Lung (tissue), 12 donors: ENCODE data around the gene ECSCR. TPM values are rescaled to one million over a fixed set of nuclear protein-coding genes. Genes with fewer than 3 reads are reported as not detected.

Source experiments
- ATAC-seq: fragments of 200-7000 bp; cut with Tn5 transposase; one replicate; pipeline ENCODE4 v1.9.1; 2020; ENCODE audit warnings: moderate number of reproducible peaks; ENCODE audit not compliant: insufficient read depth, low FRiP score
- DNase-seq, 3 donors: peaks; one replicate each; pipeline ENCODE4 v3.0.0-alpha.2; 2013 to 2017
- H3K27ac ChIP-seq, 2 donors: one replicate each; pipeline ENCODE4 v1.5.1; 2013; ENCODE audit warnings: mild to moderate bottlenecking in 2 of 2, moderate library complexity in 2 of 2, control low read depth in 1 of 2, inconsistent platforms in 1 of 2, low read depth in 1 of 2, low read length in 1 of 2
- H3K27me3 ChIP-seq, 3 donors: one replicate each; pipeline ENCODE4 v1.5.1; 2013; ENCODE audit warnings: low read length in 2 of 3; ENCODE audit not compliant: control insufficient read depth in 3 of 3, insufficient read depth in 3 of 3
- H3K36me3 ChIP-seq, 4 donors: one replicate each; pipeline ENCODE4 v1.5.1; 2013; ENCODE audit warnings: low read length in 4 of 4, mild to moderate bottlenecking in 1 of 4, moderate library complexity in 1 of 4; ENCODE audit not compliant: control insufficient read depth in 4 of 4, insufficient read depth in 4 of 4
- H3K4me1 ChIP-seq, 5 donors: one replicate each; pipeline ENCODE4 v1.5.1; 2013; ENCODE audit warnings: low read length in 5 of 5, mild to moderate bottlenecking in 2 of 5, moderate library complexity in 1 of 5; ENCODE audit not compliant: control insufficient read depth in 5 of 5, insufficient read depth in 5 of 5
- H3K4me3 ChIP-seq: one replicate; pipeline ENCODE4 v1.5.1; 2013; ENCODE audit warnings: mild to moderate bottlenecking, control low read depth, moderate library complexity
- H3K9ac ChIP-seq, 2 donors: one replicate each; pipeline ENCODE4 v1.5.1; 2013; ENCODE audit warnings: low read length in 2 of 2, control low read depth in 1 of 2; ENCODE audit not compliant: insufficient read depth in 1 of 2
- H3K9me3 ChIP-seq, 4 donors: one replicate each; pipeline ENCODE4 v1.5.1; 2013; ENCODE audit warnings: low read length in 3 of 4, mild to moderate bottlenecking in 1 of 4, moderate library complexity in 1 of 4; ENCODE audit not compliant: control insufficient read depth in 4 of 4, insufficient read depth in 3 of 4
- CTCF ChIP-seq: IDR thresholded peaks from 2 replicates; pipeline ENCODE4 v1.5.1; 2012; ENCODE audit warnings: mild to moderate bottlenecking; ENCODE audit errors: control extremely low read depth, extremely low read depth
- WGBS, 2 donors: extraction: QIAGEN DNeasy Blood & Tissue Kit; methylation state at CpG; one replicate each; pipeline ENCODE4 v1.1.7; 2013; 5-methylcytosine and 5-hydroxymethylcytosine counted together
- polyA plus RNA-seq, 2 donors: library from polyadenylated mRNA; stranded (reverse); fragments of 200-250 nt; gene quantifications; one replicate each; pipeline ENCODE4 v1.2.1, GENCODE V29; 2013
- total RNA-seq, 2 donors: library from RNA; depleted of rRNA in 1 of 2; stranded (reverse); fragments of >200 nt in 1 of 2; gene quantifications; one replicate each; pipeline ENCODE4 v1.2.1, GENCODE V29; 2014 to 2021
- donor health status: control.
- donor health status: control.
- donor health status: Bipolar disorder and iron deficiency.
- donor health status: healthy.
- donor health status: DM: yes; HTN: yes; CAD: no.

Gene ECSCR
- total and polyA plus RNA-seq, 4 donors = 24.6 to 55.7 (median 46.5) TPM

GRCh38 chr5:139494256-139494655 is 31.7 kb upstream of the ECSCR start:
- WGBS, 2 donors = 90 to 96% methylated on average over 3 of the region's 3 CpGs
- no peak for DNase-seq
- H3K9me3 ChIP-seq = no peaks in the 10 kb centered on the region
- no peaks in the 10 kb centered on the region for H3K36me3 ChIP-seq
- no peaks in the 10 kb centered on the region for H3K27me3 ChIP-seq
- TF ChIP-seq CTCF = no peak
- H3K27ac ChIP-seq = no peak overlapping the region
- no peak overlapping the region for H3K9ac ChIP-seq
- ATAC-seq = no peak
- H3K4me1 ChIP-seq = peaks cover 4 to 11% (median 10%) of the 10 kb centered on the region in 5 donors
- H3K4me3 ChIP-seq = no peak overlapping the region

- peak overlapping the region in 1 of 2 donors; percentile 19 for H3K9ac ChIP-seq
- H3K4me1 ChIP-seq = peaks cover 4 to 14% (median 10%) of the 10 kb centered on the region in 5 donors
- H3K4me3 ChIP-seq = no peak overlapping the region
- TF ChIP-seq CTCF = no peak
- peak in 2 of 3 donors; percentile 49 to 61 for DNase-seq
- ATAC-seq = no peak
- peak overlapping the region in 1 of 2 donors; percentile 40 for H3K27ac ChIP-seq
- WGBS, 2 donors = 18% methylated on average over 6 of the region's 6 CpGs
- H3K36me3 ChIP-seq = no peaks in the 10 kb centered on the region
- no peaks in the 10 kb centered on the region for H3K27me3 ChIP-seq
- no peaks in the 10 kb centered on the region for H3K9me3 ChIP-seq
These were observed 30.2 kb upstream of the ECSCR start for GRCh38 chr5:139492700-139493192.

GRCh38 chr5:139488260-139488659 is 25.7 kb upstream of the ECSCR start:
- ATAC-seq = no peak

More at GRCh38 chr5:139488260-139488659, 25.7 kb upstream of the ECSCR start:
- DNase-seq = peak in 1 of 3 donors; percentile 35
- H3K9ac ChIP-seq = no peak overlapping the region
- no peaks in the 10 kb centered on the region for H3K9me3 ChIP-seq
- peaks cover 0 to 9% (median 7%) of the 10 kb centered on the region in 5 donors for H3K4me1 ChIP-seq
- H3K36me3 ChIP-seq = no peaks in the 10 kb centered on the region
- H3K27me3 ChIP-seq = no peaks in the 10 kb centered on the region
- H3K27ac ChIP-seq = peak overlapping the region in 1 of 2 donors; percentile 68
- TF ChIP-seq CTCF = no peak
- WGBS, 2 donors = 27 to 56% methylated on average over 3 of the region's 3 CpGs
- H3K4me3 ChIP-seq = no peak overlapping the region
